H1 (cell line): ENCODE measurements around the gene MBNL2. TPM values are rescaled to one million over a fixed set of nuclear protein-coding genes. Genes with fewer than 3 reads are reported as not detected.

Experiments
- CBX8 ChIP-seq: fragments of 300-800, 300-1000 bp; sonication (generic); IDR thresholded peaks from 2 replicates; pipeline ENCODE4 v1.7.1; 2016; ENCODE audit warnings: low read depth, low read length, borderline replicate concordance
- EGR1 ChIP-seq: IDR thresholded peaks from 2 replicates; pipeline ENCODE4 v1.6.1; 2011; ENCODE audit warnings: low read depth, low read length, borderline replicate concordance
- SP4 ChIP-seq: IDR thresholded peaks from 2 replicates; pipeline ENCODE4 v1.6.1; 2012; ENCODE audit warnings: low read length, inconsistent platforms
- SRF ChIP-seq: IDR thresholded peaks from 2 replicates; pipeline ENCODE4 v1.6.1; 2011; ENCODE audit warnings: mild to moderate bottlenecking, low read depth, low read length, moderate library complexity
- SUZ12 ChIP-seq: fragments of 200-600 bp; sonication (generic); IDR thresholded peaks from 2 replicates; pipeline ENCODE4 v1.6.1; 2012; ENCODE audit warnings: mild to moderate bottlenecking, inconsistent platforms, low read length, moderate library complexity, mixed read lengths
- polyA plus RNA-seq, 7 experiments: library from polyadenylated mRNA; depleted of rRNA in 3 of 7; stranded (reverse) in 5 of 7; unstranded in 2 of 7; fragments of >200 nt in 5 of 7; fragments of 200-250 nt in 2 of 7; gene quantifications; 1 replicate in 5 of 7; 2 replicates in 1 of 7; 4 replicates in 1 of 7; pipeline versions ENCODE4 v1.2.1 to v1.2.3, GENCODE V29; 2011 to 2013; ENCODE audit warnings: missing spikeins in 2 of 7, mixed read lengths in 2 of 7
- total RNA-seq: library from RNA; stranded (reverse); fragmentation: NEBNext Ultra II Directional; extraction: Animal tissue kit (Norgen Biotek cat#: 25700); gene quantifications from 2 replicates; pipeline ENCODE4 v1.2.1, GENCODE V29; 2021

Gene MBNL2
- total and polyA plus RNA-seq, 2 of the 8 experiments (the other 6 are each of a cell fraction or from before 2014, with no cell fraction given), result 1.0 to 2.6 TPM

- TF ChIP-seq SP4 (no peak), CBX8 (no peak), SRF (no peak), EGR1 (no peak), SUZ12 (no peak)
Observed at GRCh38 chr13:97327086-97327485, 105.0 kb downstream of the MBNL2 start (continued).
